NOMO-1 treated with dmso at 0.1 percent for 144 hours (cell line): ENCODE data around the gene RNF187.

ENCODE experiments used
- DNase-seq: peaks from one replicate; lab custom pipeline; 2025; ENCODE audit not compliant: unreplicated experiment; lab: John Stamatoyannopoulos, UW

Gene RNF187

DNA sequence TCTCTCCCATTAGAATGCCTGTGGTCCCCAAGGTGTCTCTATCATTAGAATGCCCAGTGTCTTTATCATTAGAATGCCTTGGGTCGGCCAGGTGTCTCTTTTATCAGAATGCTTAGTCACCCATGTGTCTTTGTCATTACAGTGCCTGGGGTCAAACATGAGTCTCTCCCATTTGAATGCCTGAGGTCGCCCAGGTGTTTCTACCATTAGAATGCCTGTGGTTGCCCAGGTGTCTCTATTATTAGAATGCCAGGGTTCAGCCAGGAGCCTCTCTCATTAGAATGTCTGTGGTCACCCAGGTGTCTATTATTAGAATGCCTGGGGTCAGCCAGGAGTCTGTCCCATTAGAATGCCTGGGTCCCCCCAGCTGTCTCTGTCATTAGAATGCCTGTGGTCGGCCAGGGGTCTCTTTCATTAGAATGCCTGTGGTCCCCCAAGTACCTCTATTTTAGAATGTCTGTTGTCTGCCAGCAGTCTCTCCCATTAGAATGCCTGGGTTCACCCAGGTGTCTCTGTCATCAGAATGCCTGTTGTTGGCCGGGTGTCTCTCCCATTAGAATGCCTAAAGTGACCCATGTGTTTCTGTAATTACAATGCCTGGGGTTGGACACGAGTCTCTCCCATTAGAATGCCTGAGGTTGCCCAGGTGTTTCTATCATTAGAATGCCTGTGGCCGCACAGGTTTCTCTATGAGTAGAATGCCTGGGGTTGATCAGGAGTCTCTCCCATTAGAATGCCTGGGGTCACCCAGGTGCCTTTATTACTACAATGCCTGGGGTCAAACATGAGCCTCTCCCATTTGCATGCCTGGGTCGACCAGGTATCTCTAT lies 57.1 kb downstream of the RNF187 start:
- no peak for DNase-seq

DNA sequence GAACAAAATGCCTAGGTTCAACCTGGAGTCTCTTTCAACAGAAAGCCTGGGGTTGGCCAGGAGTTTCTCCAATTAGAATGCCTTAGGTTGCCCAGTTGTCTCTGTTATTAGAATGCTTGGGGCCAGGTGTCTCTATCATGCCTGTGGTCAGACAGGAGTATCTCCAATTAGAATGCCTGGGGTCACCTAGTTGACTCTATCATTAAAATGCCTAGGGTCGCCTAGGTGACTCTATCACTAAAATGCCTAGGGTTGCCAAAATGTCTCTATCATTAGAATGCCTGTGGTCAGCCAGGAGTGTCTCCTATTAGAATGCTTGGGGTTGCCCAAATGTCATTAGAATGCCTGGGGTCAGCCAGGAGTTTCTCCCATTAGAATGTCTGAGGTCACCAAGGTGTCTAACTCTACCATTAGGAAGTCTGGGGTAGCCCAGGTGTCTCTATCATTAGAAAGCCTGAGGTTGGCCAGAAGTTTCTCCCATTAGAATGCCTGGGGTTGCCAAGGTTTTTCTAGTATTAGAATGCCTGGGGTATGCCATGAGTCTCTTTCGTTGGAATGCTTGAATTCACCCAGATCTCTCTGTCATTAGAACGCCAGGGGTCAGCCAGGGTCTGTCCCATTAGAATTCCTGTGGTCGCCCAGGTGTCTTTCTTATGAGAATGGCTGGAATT lies 57.9 kb downstream of the RNF187 start:
- no peak for DNase-seq
